ENCODE results near the gene KLHDC2. TPM values are rescaled to one million over a fixed set of nuclear protein-coding genes. Genes with fewer than 3 reads are reported as not detected.
"Not testable (repeated sequence)": the region's sequence is repeated elsewhere in the genome, so short reads cannot be mapped to it uniquely, and the experiment has no call there.

Gene KLHDC2
- total RNA-seq, 1 experiment from 2014 or later = 26.8 TPM

GRCh38 chr14:49732896-49733295 is 35.1 kb upstream of the KLHDC2 start:
- no TSS peak for BruUV-seq (replicated peaks)
- Mint-ChIP-seq H3K4me1 (ENCODE audit: low read depth, unreplicated experiment) (no peaks in the 10 kb centered on the region), H3K9me3 (ENCODE audit: low read depth, unreplicated experiment) (no peaks in the 10 kb centered on the region), H3K27me3 (ENCODE audit: unreplicated experiment) (no peaks in the 10 kb centered on the region), H3K27ac (ENCODE audit: unreplicated experiment) (no peak overlapping the region), H3K36me3 (ENCODE audit: insufficient read depth, unreplicated experiment) (peaks cover 4% of the 10 kb centered on the region), H3K4me3 (ENCODE audit: low read depth, unreplicated experiment) (no peak overlapping the region)
- CTCF ChIA-PET = no interaction called here
- TF ChIP-seq, protein P1, sequence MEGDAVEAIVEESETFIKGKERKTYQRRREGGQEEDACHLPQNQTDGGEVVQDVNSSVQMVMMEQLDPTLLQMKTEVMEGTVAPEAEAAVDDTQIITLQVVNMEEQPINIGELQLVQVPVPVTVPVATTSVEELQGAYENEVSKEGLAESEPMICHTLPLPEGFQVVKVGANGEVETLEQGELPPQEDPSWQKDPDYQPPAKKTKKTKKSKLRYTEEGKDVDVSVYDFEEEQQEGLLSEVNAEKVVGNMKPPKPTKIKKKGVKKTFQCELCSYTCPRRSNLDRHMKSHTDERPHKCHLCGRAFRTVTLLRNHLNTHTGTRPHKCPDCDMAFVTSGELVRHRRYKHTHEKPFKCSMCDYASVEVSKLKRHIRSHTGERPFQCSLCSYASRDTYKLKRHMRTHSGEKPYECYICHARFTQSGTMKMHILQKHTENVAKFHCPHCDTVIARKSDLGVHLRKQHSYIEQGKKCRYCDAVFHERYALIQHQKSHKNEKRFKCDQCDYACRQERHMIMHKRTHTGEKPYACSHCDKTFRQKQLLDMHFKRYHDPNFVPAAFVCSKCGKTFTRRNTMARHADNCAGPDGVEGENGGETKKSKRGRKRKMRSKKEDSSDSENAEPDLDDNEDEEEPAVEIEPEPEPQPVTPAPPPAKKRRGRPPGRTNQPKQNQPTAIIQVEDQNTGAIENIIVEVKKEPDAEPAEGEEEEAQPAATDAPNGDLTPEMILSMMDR (IDR thresholded peaks at IDR 0.05; ENCODE audit: unreplicated experiment) = no peak
- intact Hi-C loops (cut with micrococcal nuclease; ENCODE audit: unreplicated experiment) = no loop called here
- DNase-seq = no peak

DNA sequence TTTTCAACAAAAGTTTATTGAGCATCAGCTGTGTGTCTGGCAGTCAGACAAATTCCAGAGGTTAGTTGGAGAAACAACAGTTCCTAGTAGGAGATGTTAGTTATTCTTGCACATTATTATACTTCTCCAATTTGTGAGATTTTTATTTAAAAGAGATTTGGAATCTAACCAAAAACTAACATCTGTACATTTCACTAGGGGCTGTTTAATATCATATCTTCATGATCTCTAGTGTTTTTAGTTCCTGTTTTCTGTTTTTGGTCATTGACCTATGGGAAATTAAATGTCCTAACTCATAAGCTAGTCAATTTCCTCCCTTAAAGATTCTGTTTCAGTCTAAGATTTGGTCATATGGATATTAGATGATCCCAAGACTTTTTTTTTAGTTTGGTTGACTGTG is 34.1 kb upstream of the KLHDC2 start:
- TF ChIP-seq, protein P1 (IDR thresholded peaks at IDR 0.05; ENCODE audit: unreplicated experiment) = no peak
- DNase-seq = no peak
- CTCF ChIA-PET = no interaction called here
- H3K4me3 Mint-ChIP-seq (ENCODE audit: low read depth, unreplicated experiment) = no peak overlapping the region
- intact Hi-C loops (cut with micrococcal nuclease; ENCODE audit: unreplicated experiment) = no loop called here
- no peaks in the 10 kb centered on the region for H3K4me1 Mint-ChIP-seq (ENCODE audit: low read depth, unreplicated experiment)
- no peaks in the 10 kb centered on the region for H3K27me3 Mint-ChIP-seq (ENCODE audit: unreplicated experiment)
- no peaks in the 10 kb centered on the region for H3K9me3 Mint-ChIP-seq (ENCODE audit: low read depth, unreplicated experiment)
- no peak overlapping the region for H3K27ac Mint-ChIP-seq (ENCODE audit: unreplicated experiment)
- BruUV-seq (replicated peaks) = no TSS peak
- H3K36me3 Mint-ChIP-seq (ENCODE audit: insufficient read depth, unreplicated experiment) = peaks cover 4% of the 10 kb centered on the region

- not testable (repeated sequence) for H3K4me3 Mint-ChIP-seq (ENCODE audit: low read depth, unreplicated experiment); BruUV-seq (replicated peaks); H3K36me3 Mint-ChIP-seq (ENCODE audit: insufficient read depth, unreplicated experiment)
Measured at GRCh38 chr14:49735669-49736068, 32.3 kb upstream of the KLHDC2 start.

DNA sequence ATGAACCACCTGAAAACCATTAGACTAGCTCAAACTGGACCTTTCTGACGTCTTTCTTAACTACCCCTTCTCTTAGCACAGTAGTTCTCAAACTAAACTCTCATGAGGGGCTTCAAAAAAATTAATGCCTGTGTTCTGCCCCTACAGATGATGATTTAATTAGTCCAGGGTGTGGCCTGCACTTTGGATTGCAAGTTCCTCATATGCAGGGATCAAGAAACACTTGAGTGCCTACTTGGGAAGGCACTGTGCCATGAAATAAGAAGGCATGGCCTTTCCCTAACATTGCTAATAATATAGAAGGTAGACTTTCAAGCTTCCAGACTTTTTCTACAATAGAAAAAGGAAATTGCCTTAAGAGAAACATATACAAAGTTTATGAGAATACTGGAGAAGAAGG is 22.8 kb upstream of the KLHDC2 start:
- intact Hi-C loops (cut with micrococcal nuclease; ENCODE audit: unreplicated experiment) = no loop called here
- DNase-seq = no peak
- TF ChIP-seq, protein P1 (IDR thresholded peaks at IDR 0.05; ENCODE audit: unreplicated experiment) = no peak
- Mint-ChIP-seq H3K4me3 (ENCODE audit: low read depth, unreplicated experiment) (no peak overlapping the region), H3K36me3 (ENCODE audit: insufficient read depth, unreplicated experiment) (no peaks in the 10 kb centered on the region), H3K27ac (ENCODE audit: unreplicated experiment) (no peak overlapping the region), H3K4me1 (ENCODE audit: low read depth, unreplicated experiment) (no peaks in the 10 kb centered on the region), H3K27me3 (ENCODE audit: unreplicated experiment) (peaks cover 32% of the 10 kb centered on the region), H3K9me3 (ENCODE audit: low read depth, unreplicated experiment) (no peaks in the 10 kb centered on the region)
- BruUV-seq (replicated peaks) = no TSS peak
- CTCF ChIA-PET = no interaction called here

More at GRCh38 chr14:49735669-49736068, 32.3 kb upstream of the KLHDC2 start:
- H3K27me3 Mint-ChIP-seq (ENCODE audit: unreplicated experiment); H3K4me1 Mint-ChIP-seq (ENCODE audit: low read depth, unreplicated experiment); intact Hi-C loops (cut with micrococcal nuclease; ENCODE audit: unreplicated experiment); DNase-seq; CTCF ChIA-PET; H3K27ac Mint-ChIP-seq (ENCODE audit: unreplicated experiment); H3K9me3 Mint-ChIP-seq (ENCODE audit: low read depth, unreplicated experiment): not testable (repeated sequence)

DNA sequence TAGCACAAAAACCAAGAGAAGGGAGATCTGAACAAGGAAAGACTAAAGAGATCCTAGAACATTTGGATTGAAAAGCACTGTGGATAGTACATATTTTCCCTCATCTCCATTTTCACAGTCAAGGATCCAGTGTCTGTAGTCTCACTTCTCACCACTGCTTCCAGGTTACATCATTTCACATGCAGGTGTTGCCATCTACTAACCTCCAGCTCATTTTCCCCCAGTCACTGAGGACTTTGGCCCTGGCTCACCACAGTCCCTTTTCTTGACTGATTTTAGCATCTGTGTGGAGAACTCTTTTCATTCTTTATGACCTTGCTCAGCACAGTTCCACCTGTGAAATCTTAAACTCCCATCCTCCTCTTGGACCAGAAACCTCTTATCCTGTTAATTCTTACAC is 21.5 kb upstream of the KLHDC2 start:
- H3K36me3 Mint-ChIP-seq (ENCODE audit: insufficient read depth, unreplicated experiment); DNase-seq; H3K4me3 Mint-ChIP-seq (ENCODE audit: low read depth, unreplicated experiment); BruUV-seq (replicated peaks); H3K4me1 Mint-ChIP-seq (ENCODE audit: low read depth, unreplicated experiment); intact Hi-C loops (cut with micrococcal nuclease; ENCODE audit: unreplicated experiment); H3K9me3 Mint-ChIP-seq (ENCODE audit: low read depth, unreplicated experiment); H3K27ac Mint-ChIP-seq (ENCODE audit: unreplicated experiment); CTCF ChIA-PET: not testable (repeated sequence)
- peaks cover 32% of the 10 kb centered on the region for H3K27me3 Mint-ChIP-seq (ENCODE audit: unreplicated experiment)
